Astrocyte of the spinal cord (primary cell): ENCODE results near the gene ARGLU1.

Experiments
- DNase-seq: peaks from one replicate; pipeline ENCODE4 v3.0.0; 2011; ENCODE audit warnings: low read depth, low spot score
- H3K4me3 ChIP-seq: 2 replicates; pipeline ENCODE4 v1.5.1; 2011; ENCODE audit warnings: low read depth, mild to moderate bottlenecking, low read length, moderate library complexity
- in situ Hi-C: cut with HindIII; loops from 2 replicates; pipeline ENCODE4 v1.10.0; 2017; ENCODE audit warnings: low sequenced_read_pairs
- TF ChIP-seq, protein P1 (sequence below): IDR thresholded peaks from 2 replicates; pipeline ENCODE4 v1.5.1; 2012; ENCODE audit warnings: low read depth, mild to moderate bottlenecking, low read length, inconsistent platforms

The ARGLU1 gene

DNA sequence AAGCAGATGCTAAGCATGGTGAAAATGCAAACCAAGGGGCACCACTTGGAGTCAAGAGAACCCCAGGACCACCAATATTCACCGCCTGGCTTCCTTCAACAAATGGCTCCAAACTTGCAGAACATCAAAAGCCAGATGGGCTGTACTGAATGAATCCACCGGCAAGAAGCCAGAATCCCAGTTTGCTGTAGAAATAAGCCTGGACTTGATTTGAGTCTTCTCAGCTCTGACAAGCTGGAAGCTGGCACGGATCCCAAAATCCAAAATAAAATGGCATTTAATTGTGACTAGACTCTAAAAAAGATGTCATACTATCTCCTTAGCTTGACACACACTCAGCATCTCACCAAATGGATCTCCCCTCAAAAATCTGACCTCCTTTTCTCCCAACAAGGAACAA, 44.4 kb downstream of the ARGLU1 start:
- TF ChIP-seq, protein P1, sequence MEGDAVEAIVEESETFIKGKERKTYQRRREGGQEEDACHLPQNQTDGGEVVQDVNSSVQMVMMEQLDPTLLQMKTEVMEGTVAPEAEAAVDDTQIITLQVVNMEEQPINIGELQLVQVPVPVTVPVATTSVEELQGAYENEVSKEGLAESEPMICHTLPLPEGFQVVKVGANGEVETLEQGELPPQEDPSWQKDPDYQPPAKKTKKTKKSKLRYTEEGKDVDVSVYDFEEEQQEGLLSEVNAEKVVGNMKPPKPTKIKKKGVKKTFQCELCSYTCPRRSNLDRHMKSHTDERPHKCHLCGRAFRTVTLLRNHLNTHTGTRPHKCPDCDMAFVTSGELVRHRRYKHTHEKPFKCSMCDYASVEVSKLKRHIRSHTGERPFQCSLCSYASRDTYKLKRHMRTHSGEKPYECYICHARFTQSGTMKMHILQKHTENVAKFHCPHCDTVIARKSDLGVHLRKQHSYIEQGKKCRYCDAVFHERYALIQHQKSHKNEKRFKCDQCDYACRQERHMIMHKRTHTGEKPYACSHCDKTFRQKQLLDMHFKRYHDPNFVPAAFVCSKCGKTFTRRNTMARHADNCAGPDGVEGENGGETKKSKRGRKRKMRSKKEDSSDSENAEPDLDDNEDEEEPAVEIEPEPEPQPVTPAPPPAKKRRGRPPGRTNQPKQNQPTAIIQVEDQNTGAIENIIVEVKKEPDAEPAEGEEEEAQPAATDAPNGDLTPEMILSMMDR = no peak
- in situ Hi-C loops = no loop called here
- DNase-seq = peak; percentile 37
- no peak overlapping the region for H3K4me3 ChIP-seq

DNA sequence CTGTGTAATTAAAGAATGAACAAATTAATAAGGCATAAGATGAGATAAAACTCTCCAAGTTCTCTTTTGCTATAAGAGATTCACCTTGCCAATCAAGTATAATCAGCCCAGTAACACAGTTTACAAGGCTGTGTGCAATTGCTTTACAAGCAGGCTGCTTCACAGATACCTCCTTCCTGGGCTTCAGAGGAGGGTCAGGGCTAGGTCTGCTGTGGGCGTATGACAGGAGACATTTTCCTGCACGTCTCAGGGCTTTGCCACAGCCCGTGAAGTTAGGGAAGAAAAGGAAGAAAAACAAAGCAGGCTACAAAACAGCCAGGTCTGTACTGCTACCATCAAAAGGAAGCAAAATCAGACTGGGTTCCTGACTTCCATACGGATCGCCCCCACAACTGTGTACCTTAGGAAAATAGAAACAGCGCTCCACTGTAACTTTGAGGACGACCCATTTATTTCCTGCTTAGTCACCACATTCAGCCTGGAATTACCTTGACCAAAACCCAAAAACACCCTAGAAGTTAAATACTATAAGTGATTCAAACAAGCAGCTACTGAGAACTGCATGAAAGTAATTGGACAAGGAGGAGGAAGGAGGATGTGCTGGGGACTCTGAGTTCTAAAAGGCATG, 44.9 kb downstream of the ARGLU1 start:
- in situ Hi-C loops = no loop called here
- no peak for DNase-seq
- H3K4me3 ChIP-seq = no peak overlapping the region
- TF ChIP-seq, protein P1 = no peak

- no peak overlapping the region for H3K4me3 ChIP-seq
- no peak for DNase-seq
- TF ChIP-seq, protein P1 = no peak
- in situ Hi-C loops = no loop called here
These were observed 45.7 kb downstream of the ARGLU1 start for GRCh38 chr13:106522112-106522705.

GRCh38 chr13:106521095-106521799, 46.7 kb downstream of the ARGLU1 start:
- TF ChIP-seq, protein P1 = no peak
- no peak for DNase-seq
- in situ Hi-C loops = no loop called here
- no peak overlapping the region for H3K4me3 ChIP-seq

GRCh38 chr13:106520251-106521054, 47.5 kb downstream of the ARGLU1 start:
- in situ Hi-C loops = no loop called here
- DNase-seq = peak; percentile 70
- no peak overlapping the region for H3K4me3 ChIP-seq

DNA sequence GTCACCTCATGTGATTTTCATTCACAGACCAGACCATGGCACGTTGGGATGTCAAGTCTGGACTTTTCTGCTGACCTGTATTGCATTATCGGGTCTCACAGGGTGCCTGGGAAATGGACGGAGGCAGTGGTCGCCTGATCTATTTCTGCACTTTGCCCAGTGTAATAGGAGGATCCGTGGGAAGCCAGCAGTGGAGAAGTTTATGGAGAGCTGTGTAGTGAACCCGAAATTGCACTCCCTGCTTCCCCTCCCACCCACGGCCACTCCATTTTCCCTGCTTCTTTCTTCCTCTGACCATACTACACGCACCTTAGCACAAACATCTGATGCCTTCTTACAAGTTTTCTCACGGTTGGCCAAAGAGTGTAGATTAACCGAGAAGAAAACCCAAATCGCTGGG, 49.4 kb downstream of the ARGLU1 start:
- DNase-seq = no peak
- no peak overlapping the region for H3K4me3 ChIP-seq
- in situ Hi-C loops = no loop called here
- TF ChIP-seq, protein P1 = no peak

More at GRCh38 chr13:106520251-106521054, 47.5 kb downstream of the ARGLU1 start:
- TF ChIP-seq, protein P1 = peak; percentile 47
